Stimulated activated CD4-positive, alpha-beta T cell treated with anti-CD3 and anti-CD28 coated beads, Interleukin-15, amount 100 ng/mL, for 48 hours (primary cell): ENCODE results near the gene B3GNT9.
"Not testable (repeated sequence)": the region's sequence is repeated elsewhere in the genome, so short reads cannot be mapped to it uniquely, and the experiment has no call there.

ENCODE experiments used
- DNase-seq, 2 donors: peaks; one replicate each; pipeline ENCODE4 v3.0.0-alpha.2; 2020; ENCODE audit warnings: low read depth in 2 of 2

The B3GNT9 gene

DNA sequence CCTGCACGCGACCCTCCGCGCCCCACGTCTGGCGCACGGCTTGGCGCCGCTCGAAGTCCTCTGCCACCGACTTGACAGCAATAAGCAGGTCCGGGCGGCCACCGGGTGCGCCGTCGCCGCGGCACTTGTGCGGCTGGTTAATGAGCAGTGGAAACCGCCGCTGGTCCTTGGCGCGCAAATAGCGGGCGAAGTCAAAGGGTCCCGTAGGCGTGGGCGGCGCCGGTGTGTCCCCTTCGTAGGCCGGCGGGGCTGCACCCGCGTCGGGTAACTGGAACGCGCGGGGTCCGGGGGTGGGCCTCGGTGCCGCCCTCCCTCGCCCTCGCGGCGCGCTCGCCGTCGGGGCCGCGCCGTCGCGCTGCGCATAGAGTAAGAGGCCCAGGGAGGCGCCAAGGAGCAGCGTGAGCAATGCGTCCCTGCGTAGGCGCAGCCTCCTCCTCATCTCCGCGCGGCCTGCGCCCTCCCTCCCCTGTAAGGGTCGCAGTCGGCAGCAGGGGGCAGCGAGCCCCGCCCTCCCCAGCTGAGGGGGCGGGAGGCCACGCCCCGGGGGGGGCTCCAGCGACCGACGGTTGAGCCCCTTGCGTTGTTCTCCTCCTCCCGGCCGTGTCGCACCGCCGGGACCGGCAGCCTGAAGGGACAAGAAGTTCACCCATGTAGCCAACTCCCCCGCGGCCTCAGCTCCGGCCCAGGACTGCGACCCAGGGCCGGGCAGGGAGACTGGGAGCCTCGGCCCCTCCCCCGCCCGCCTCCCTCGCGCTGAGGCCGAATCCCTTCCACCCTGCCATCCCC lies 558 bp downstream of the B3GNT9 start:
- no peak for DNase-seq

GRCh38 chr16:67149276-67150046 lies 1.3 kb downstream of the B3GNT9 start:
- no peak for DNase-seq

DNA sequence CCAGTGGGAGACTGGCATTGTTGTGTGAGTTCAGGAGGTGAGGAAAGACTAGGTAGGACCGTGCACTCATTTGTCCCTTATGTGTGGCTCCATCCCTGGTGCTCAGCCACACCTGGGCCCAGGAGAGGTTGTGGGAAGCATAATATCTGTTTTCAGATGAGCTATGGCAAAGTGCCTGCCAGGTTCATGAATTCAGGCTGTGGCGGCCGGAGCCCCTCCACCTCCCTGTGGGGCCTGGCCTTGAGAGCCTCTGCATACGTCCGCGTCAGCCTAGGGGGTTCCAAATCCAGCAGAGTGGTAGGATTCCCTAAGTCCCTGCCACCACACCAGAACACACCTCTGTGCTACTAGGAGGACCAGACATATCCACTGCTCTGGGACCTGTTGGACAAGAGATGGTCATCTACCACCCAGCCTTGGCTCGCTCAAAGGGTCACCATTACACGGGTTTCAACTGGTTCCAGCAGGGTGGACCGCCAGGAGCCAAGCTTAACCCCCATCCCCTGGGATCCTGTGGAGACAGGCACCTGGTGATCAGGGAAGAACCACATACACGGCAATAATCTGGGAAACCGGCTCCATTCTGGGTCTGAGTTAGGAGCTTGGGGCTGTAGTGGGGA lies 2.0 kb downstream of the B3GNT9 start:
- no peak for DNase-seq

DNA sequence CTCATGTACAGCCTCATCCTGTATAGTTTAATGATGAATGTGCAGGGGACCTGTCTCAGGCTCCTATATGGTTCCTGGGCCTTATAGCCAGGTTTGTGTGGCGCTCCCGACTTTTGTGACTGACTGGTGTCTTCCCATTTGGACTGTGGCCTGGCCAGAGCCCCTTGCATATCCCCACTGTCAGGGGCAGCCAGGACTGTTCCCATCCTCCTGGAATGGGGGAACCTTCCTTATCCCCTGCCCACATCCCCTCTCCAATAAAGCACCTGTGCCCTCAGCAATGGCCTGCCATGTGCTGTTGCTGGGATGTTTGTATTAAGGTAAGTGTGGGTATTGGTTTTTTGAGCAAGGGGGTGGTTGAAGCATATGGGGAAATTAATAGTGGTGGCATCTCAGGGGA lies 2.6 kb downstream of the B3GNT9 start:
- DNase-seq: no peak

GRCh38 chr16:67147437-67148140 lies 3.2 kb downstream of the B3GNT9 start:
- DNase-seq: no peak

DNA sequence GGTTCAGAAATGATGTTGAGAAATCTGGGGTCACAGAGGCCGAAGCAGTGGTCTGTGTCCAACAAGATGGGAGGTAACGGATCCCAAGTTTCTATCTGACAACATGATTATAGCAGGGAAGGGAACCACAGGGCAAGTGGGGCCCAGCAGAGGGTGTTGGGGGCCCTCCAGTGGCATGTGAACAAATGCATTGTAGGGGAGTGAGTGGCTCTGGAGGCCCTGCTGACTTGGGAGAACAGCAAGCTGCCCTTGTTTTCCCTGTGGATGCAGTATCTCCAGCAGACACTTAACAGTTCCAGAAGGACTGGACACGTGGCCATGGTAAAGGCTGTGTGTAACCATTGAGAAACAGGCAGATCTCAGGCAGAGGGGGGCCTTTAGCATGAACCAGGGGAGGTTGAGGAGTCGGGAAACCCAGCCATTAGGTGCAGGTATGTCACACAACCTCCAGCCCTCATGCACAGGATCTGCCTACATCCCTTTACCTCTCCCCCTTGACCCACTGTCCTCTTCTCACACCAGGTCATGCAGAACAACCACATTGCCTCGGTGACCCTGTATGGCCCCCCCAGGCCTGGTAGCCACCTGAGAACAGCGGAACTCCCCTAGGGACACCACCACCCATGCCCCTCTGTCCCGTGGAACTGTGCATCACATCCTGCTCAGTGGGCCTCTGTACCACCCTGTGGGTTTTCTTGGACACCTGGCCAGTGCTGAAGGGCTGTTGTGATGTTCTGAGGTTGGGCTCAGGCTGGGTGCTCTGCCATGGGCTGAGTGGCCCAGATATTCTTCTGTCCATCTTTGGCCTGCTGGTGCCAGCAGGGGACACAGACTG lies 4.1 kb downstream of the B3GNT9 start:
- DNase-seq: no peak

DNA sequence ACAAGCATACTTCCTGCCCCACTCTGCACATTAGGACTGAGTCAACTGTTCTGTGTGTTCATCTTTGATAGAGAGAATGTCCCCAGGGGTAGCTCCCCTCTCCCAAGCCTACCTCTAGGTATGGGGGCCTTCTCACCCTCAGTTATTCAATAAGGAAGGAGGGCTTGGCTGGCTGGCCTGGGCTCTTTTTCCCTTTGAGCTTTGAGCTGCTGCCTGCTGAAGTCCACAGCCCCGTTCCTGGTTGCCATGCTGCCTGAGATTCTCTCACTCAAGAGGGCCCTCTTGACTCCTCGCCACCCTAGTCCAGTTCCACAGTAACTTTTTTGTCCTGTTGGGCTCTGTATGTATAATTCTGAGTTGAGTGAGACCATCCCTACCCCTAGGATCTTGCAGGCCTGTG lies 5.1 kb downstream of the B3GNT9 start:
- DNase-seq: no peak

- DNase-seq: no peak
Measured at GRCh38 chr16:67144943-67145342, 5.9 kb downstream of the B3GNT9 start.

- DNase-seq: no peak
Measured at GRCh38 chr16:67142342-67142741, 8.5 kb downstream of the B3GNT9 start.

DNA sequence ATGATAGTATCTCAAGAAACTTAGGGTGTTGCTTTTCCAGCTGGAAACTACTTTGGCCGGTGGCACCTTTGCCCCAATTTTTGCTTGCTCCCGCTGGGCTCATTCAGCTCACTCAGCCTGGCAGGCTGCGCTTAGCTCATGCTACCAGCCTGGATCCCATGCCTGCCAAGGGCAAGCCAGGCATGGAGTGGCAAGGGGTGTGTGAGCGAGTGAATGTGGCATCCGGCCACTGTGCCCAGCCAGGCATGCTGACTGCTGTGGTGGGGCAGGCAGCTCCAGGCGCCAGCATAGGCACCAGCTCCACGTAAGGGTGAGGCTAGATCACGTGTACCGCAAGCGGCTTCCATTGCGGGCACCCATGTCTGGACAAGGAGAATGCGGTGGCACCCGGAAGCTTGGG lies 9.4 kb downstream of the B3GNT9 start:
- DNase-seq: no peak

- DNase-seq: no peak
Measured at GRCh38 chr16:67137605-67138004, 13.2 kb downstream of the B3GNT9 start.

- no peak for DNase-seq
Measured at GRCh38 chr16:67129422-67129821, 21.4 kb downstream of the B3GNT9 start.

DNA sequence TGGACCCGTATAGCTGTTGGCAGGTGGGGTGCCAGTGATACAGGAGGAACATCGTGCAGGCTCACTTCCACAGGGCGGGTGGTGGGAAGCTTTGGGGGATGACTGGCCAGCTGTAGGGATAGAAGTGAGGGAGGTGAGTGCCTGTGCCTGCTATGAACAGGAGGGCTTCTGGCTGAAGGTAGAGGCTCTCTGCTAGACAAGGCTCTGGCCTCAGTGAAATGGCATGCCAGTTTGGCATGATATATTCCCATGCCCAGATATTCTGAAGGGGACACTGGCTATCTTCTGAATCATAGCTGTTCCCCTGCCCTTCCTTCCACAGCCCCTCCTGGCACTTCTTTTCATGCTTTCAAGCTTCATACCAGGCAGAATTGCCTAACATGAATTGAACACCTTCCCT lies 21.9 kb downstream of the B3GNT9 start:
- DNase-seq: no peak

- DNase-seq: no peak
Measured at GRCh38 chr16:67128417-67128816, 22.4 kb downstream of the B3GNT9 start.

DNA sequence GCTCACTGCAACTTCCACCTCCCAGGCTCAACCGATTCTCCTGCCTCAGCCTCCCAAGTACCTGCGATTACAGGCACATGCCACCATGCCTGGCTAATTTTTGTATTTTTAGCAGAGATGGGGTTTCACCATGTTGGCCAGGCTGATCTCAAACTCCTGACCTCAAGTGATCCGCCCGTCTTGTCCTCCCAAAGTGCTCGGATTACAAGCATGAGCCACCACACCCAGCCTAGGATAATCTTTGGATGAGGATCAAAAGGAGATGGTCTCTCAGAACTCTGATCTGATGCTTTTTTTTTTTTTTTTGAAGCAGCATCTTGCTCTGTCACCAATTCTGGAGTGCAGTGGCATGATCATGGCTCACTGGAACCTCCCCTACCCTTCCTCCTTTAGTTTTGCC lies 28.0 kb downstream of the B3GNT9 start:
- not testable (repeated sequence) for DNase-seq

DNA sequence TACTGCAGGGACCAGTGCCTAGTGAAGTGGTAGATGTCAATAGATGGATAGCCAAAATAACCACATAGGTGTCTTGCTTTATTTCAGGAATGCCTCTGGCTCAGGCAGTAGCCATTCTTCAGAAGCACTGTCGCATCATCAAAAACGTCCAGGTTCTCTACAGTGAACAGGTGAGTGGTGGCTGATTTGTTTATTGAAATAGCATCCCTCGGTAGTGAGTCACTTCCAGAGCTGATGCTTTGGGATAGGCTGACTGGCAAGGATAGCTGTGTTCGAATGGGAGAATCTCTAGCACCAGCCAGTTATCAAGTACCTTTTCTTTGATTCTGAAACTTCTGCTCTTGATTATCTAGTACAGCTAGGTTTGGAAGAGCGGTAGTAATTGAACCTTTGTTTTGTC lies 30.8 kb downstream of the B3GNT9 start:
- no peak for DNase-seq

DNA sequence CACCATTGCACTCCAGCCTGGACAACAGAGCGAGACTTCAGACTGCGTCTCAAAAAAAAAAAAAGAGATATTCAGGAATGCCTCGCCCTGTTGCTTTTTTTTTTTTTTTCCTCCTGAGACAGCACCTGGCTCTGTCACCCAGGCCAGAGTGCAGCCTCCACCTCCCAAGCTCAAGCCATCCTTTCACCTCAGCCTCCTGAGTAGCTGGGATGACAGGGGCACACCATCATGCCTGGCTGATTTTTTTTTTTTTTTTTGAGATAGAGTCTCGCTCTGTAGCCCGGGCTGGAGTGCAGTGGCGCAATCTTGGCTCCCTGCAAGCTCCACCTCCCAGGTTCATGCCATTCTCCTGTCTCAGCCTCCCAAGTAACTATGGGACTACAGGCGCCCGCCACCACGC lies 33.1 kb downstream of the B3GNT9 start:
- DNase-seq: no peak

DNA sequence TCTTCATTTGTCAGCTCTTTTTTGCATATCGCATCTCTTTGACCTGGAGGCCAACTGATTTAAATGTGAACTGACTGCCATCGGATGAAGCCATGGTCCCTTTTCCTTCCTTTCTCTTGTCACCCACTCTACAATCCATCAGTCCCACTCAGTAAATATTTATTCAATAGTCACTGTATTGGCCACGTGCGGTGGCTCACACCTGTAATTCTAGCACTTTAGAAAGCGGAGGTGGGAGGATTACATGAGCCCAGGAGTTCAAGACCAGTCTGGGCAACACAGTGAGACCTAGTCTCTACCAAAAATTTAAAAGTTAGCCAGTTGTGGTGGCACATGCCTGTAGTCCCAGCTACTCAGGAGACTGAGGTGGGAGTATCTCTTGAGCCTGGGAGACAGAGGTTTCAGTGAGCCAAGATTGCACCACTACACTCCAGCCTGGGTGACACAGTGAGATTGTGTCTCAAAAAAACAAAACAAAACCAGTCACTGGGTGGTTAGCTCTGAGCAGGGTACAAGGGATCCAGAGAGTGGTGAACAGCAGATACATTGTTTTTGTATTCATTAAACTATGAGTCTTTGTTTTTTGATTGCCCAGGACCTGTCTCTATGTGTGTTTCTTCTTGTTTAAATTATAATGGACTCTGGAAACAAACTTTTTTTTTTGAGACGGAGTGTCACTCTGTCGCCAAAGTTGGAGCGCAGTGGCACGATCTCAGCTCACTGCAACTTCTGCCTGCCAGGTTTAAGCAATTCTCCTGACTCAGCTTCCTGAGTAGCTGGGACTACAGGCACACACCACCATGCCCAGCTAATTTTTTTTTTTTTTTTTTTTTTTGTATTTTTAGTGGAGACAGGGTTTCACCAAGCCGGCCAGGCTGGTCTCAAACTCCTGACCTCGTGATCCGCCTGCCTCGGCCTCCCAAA lies 34.1 kb downstream of the B3GNT9 start:
- DNase-seq: no peak

DNA sequence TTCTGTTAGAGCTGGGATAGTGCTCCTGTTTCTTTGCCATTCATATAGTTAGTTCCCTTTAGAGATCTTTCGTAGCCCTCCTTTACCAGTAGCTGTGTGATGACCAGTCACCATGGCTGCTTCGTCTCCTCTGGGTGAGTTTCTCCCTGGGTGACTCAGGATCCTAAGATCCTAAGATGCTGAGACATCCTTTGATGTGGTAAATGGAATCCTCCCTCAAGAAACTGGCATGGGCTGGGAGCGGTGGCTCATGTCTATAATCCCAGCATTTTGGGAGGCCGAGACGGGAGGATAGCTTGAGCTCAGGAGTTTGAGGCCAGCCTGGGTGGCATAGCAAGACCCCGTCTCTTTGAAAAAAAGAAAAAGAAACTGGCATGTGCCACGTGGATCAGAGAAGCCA lies 35.2 kb downstream of the B3GNT9 start:
- no peak for DNase-seq

GRCh38 chr16:67114793-67115192 lies 36.0 kb downstream of the B3GNT9 start:
- DNase-seq: no peak
